ENCODE results near the gene GPR150. TPM values are rescaled to one million over a fixed set of nuclear protein-coding genes. Genes with fewer than 3 reads are reported as not detected.

GPR150 gene
- total RNA-seq, 3 donors from 2014 or later: 0.33 to 1.4 TPM; not detected in 1

GRCh38 chr5:95646569-95647431 is 26.9 kb downstream of the GPR150 start, which contains the start of gene RFESD:
Gene RFESD, plus strand, starts transcription at chr5:95646777. Its CDS starts 5,495 bp downstream, at chr5:95652272.
- intact Hi-C loops (cut with DNase I; ENCODE audit: low total_unique reads): no loop called here
- peak; percentile 97 for DNase-seq (ENCODE audit: low spot score in 2 of 2)
- no peaks in the 10 kb centered on the region for H3K36me3 ChIP-seq
- no peaks in the 10 kb centered on the region for H3K4me1 ChIP-seq
- TF ChIP-seq CTCF (IDR thresholded peaks at IDR 0.05) (peak; percentile 28 to 45 (median 32)), POLR2AphosphoS5 (IDR thresholded peaks at IDR 0.05) (peak; percentile 87 to 95 (median 93)), POLR2A (IDR thresholded peaks at IDR 0.05) (peak; percentile 92)
- H3K27ac ChIP-seq: peak within 1 kb of the TSS; percentile 91 to 94
- H3K4me3 ChIP-seq: peak within 1 kb of the TSS; percentile 44 to 70 (median 65)
- H3K9me3 ChIP-seq: no peaks in the 10 kb centered on the region
- no peaks in the 10 kb centered on the region for H3K27me3 ChIP-seq

GRCh38 chr5:95647886-95648860 is 28.3 kb downstream of the GPR150 start:
- no peaks in the 10 kb centered on the region for H3K4me1 ChIP-seq
- H3K9me3 ChIP-seq: no peaks in the 10 kb centered on the region
- no peaks in the 10 kb centered on the region for H3K36me3 ChIP-seq
- no peak for TF ChIP-seq POLR2A (IDR thresholded peaks at IDR 0.05)
- no peak for TF ChIP-seq CTCF (IDR thresholded peaks at IDR 0.05)
- no peak for TF ChIP-seq POLR2AphosphoS5 (IDR thresholded peaks at IDR 0.05)
- no peaks in the 10 kb centered on the region for H3K27me3 ChIP-seq
- H3K27ac ChIP-seq: peak overlapping the region in 1 of 2 donors; percentile 94
- DNase-seq (ENCODE audit: low spot score in 2 of 2): no peak
- no peak overlapping the region for H3K4me3 ChIP-seq
- intact Hi-C loops (cut with DNase I; ENCODE audit: low total_unique reads): no loop called here

GRCh38 chr5:95649274-95649673 is 29.4 kb downstream of the GPR150 start:
- TF ChIP-seq POLR2A (IDR thresholded peaks at IDR 0.05): no peak
- TF ChIP-seq CTCF (IDR thresholded peaks at IDR 0.05): no peak
- TF ChIP-seq POLR2AphosphoS5 (IDR thresholded peaks at IDR 0.05): no peak
- DNase-seq (ENCODE audit: low spot score in 2 of 2): no peak
- Histone ChIP-seq H3K9me3 (no peaks in the 10 kb centered on the region), H3K27me3 (no peaks in the 10 kb centered on the region), H3K27ac (no peak overlapping the region), H3K4me3 (no peak overlapping the region), H3K36me3 (no peaks in the 10 kb centered on the region), H3K4me1 (no peaks in the 10 kb centered on the region)
- intact Hi-C loops (cut with DNase I; ENCODE audit: low total_unique reads): no loop called here

DNA sequence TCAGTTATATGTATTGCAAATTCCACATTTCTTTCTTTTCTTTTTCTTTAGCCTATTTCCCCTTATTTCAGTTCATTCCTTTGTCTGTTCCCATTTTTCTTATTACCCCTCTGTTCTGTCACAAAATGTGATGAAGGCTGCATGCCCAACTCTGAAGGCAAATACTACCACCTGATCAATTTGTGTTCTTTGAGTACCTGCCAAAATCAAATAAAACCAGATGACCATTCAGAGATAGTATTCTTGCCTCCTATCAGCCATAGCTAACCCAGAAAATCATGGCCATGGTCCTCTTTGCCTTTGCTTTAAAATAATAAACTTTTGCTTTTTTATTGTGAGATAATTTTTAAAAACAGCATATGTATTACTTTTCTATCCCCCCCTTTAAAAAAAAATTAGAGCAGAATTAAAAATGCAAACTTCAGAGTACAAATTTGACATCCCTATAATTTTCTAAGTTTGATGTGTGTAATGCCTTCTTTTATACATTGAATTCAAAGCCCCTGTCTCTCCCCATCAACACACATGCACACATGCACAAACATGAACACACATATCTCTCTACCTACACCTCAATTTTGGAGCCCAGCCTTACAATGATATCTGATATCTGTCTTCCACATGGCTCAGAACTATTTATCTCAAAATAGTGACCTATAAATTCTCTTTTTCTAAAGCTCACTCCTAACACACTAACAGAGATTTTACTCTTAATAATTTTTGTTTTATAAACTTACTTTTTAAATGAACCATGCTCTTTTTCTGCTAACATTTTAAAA is 30.1 kb downstream of the GPR150 start:
- no peaks in the 10 kb centered on the region for H3K9me3 ChIP-seq
- H3K27ac ChIP-seq: no peak overlapping the region
- intact Hi-C loops (cut with DNase I; ENCODE audit: low total_unique reads): no loop called here
- no peaks in the 10 kb centered on the region for H3K36me3 ChIP-seq
- no peaks in the 10 kb centered on the region for H3K27me3 ChIP-seq
- no peak overlapping the region for H3K4me3 ChIP-seq
- H3K4me1 ChIP-seq: no peaks in the 10 kb centered on the region
- no peak for TF ChIP-seq POLR2A (IDR thresholded peaks at IDR 0.05)
- TF ChIP-seq CTCF (IDR thresholded peaks at IDR 0.05): no peak
- TF ChIP-seq POLR2AphosphoS5 (IDR thresholded peaks at IDR 0.05): no peak
- no peak for DNase-seq (ENCODE audit: low spot score in 2 of 2)
